K562 (cell line): ENCODE measurements around the gene ZNF154. TPM values are rescaled to one million over a fixed set of nuclear protein-coding genes. Genes with fewer than 3 reads are reported as not detected.

ENCODE experiments used
- ATAC-seq: fragments of 200-7000 bp; cut with Tn5 transposase; 3 replicates; pipeline ENCODE4 v1.9.1; 2020; ENCODE audit warnings: moderate library complexity
- BruUV-seq: library from RNA; stranded (reverse); fragments of 400-500 nt; replicated peaks from 2 replicates; lab custom pipeline; 2021; lab: Mats Ljungman, UMichigan
- CTCF ChIA-PET: fragments of 300-600 bp; formaldehyde crosslinking; extraction: SDS; loops from one replicate; lab custom pipeline; 2021; ENCODE audit warnings: low intra/inter-chr PET ratio; lab: Yijun Ruan, JAX
- POLR2A ChIA-PET: fragments of 300-600, 350-650 bp; sonication (Branson Sonifier 250); formaldehyde crosslinking; extraction: SDS; loops from one replicate; lab custom pipeline; 2021; ENCODE audit warnings: antibody characterized with exemption, inconsistent platforms; lab: Yijun Ruan, JAX
- DNase-seq, 4 experiments: peaks; one replicate each; pipeline versions ENCODE4 v3.0.0 to v3.0.0-alpha.2; 2011 to 2018; ENCODE audit warnings: low spot score in 3 of 4, mixed read lengths in 3 of 4; ENCODE audit errors: extremely low read depth in 1 of 4
- FAIRE-seq: peaks from 2 replicates; lab custom pipeline; 2011; peaks lifted over from hg19 to GRCh38; lab: Jason Lieb, UNC
- H2AFZ ChIP-seq: 2 replicates; pipeline ENCODE4 v1.6.0; 2011; ENCODE audit warnings: low read depth, low read length, control low read depth, inconsistent platforms
- H3K27ac ChIP-seq: fragments of 200-600 bp; 3 replicates; pipeline ENCODE4 v1.8.0; 2011; ENCODE audit warnings: low read depth, mild to moderate bottlenecking, control low read depth, inconsistent platforms, low read length, moderate library complexity, mixed read lengths; ENCODE audit errors: extremely low read depth
- H3K27me3 ChIP-seq, 2 experiments: fragments of 300-600 bp in 1 of 2; 2 replicates in 1 of 2; 3 replicates in 1 of 2; pipeline versions ENCODE4 v1.6.0 to v1.8.0; 2011; ENCODE audit warnings: inconsistent platforms in 2 of 2, low read length in 2 of 2, mild to moderate bottlenecking in 1 of 2, mixed read lengths in 1 of 2, moderate library complexity in 1 of 2; ENCODE audit not compliant: control insufficient read depth in 2 of 2, insufficient read depth in 2 of 2
- H3K36me3 ChIP-seq: fragments of 300-600 bp; 3 replicates; pipeline ENCODE4 v1.8.0; 2011; ENCODE audit warnings: mild to moderate bottlenecking, low read length, inconsistent platforms; ENCODE audit not compliant: control insufficient read depth, insufficient read depth
- H3K4me1 ChIP-seq, 2 experiments: fragments of 200-600 bp in 1 of 2; replicated peaks in 1 of 2; 2 replicates in 1 of 2; 3 replicates in 1 of 2; pipeline versions ENCODE4 v1.5.1 to v1.8.0; 2011; ENCODE audit warnings: inconsistent platforms in 2 of 2, low read length in 2 of 2, mild to moderate bottlenecking in 1 of 2, mixed read lengths in 1 of 2, moderate library complexity in 1 of 2; ENCODE audit not compliant: control insufficient read depth in 2 of 2, insufficient read depth in 2 of 2
- H3K4me2 ChIP-seq: 2 replicates; pipeline ENCODE4 v1.6.1; 2011; ENCODE audit warnings: low read length, control low read depth, inconsistent platforms, mixed read lengths; ENCODE audit not compliant: insufficient read depth
- H3K4me3 ChIP-seq: fragments of 200-600 bp; sonication (generic), shearing (Covaris generic); 2 replicates; pipeline ENCODE4 v1.5.1; 2016; ENCODE audit warnings: control low read depth, inconsistent platforms
- H3K79me2 ChIP-seq: fragments of 200-600 bp; 3 replicates; pipeline ENCODE4 v1.8.0; 2011; ENCODE audit warnings: low read length, inconsistent platforms; ENCODE audit not compliant: control insufficient read depth, insufficient read depth
- H3K9ac ChIP-seq, 2 experiments: 2 replicates each; pipeline versions ENCODE4 v1.6.0 to v1.6.1; 2011; ENCODE audit warnings: low read depth in 2 of 2, low read length in 2 of 2, control low read depth in 1 of 2, inconsistent platforms in 1 of 2, mild to moderate bottlenecking in 1 of 2, mixed read lengths in 1 of 2; ENCODE audit not compliant: insufficient read depth in 1 of 2
- H3K9me1 ChIP-seq: one replicate; pipeline ENCODE4 v1.6.0; 2011; ENCODE audit warnings: inconsistent platforms, mild to moderate bottlenecking, low read length, moderate library complexity; ENCODE audit not compliant: control insufficient read depth, insufficient read depth
- H3K9me3 ChIP-seq: replicated peaks from 2 replicates; pipeline ENCODE4 v1.5.1; 2011; ENCODE audit warnings: low read depth, low read length, inconsistent platforms; ENCODE audit not compliant: control insufficient read depth, insufficient read depth
- H4K20me1 ChIP-seq: replicated peaks from 2 replicates; pipeline ENCODE4 v1.6.1; 2011; ENCODE audit warnings: low read length, inconsistent platforms, mixed read lengths; ENCODE audit not compliant: control insufficient read depth, insufficient read depth
- ARID1B ChIP-seq: fragments of 450-650 bp; IDR thresholded peaks from 2 replicates; pipeline ENCODE4 v1.6.1; 2016; ENCODE audit warnings: antibody characterized with exemption, mild to moderate bottlenecking, inconsistent platforms
- ILF3 ChIP-seq: fragments of 450-650 bp; IDR thresholded peaks from 2 replicates; pipeline ENCODE4 v1.6.1; 2018; ENCODE audit warnings: antibody characterized with exemption, mild to moderate bottlenecking, moderate library complexity, borderline replicate concordance
- RFX7 ChIP-seq: fragments of 250-450 bp; sonication (Bioruptor Pico); IDR thresholded peaks from 2 replicates; pipeline ENCODE4 v1.5.1; 2021; ENCODE audit warnings: mild to moderate bottlenecking
- SIN3B ChIP-seq: fragments of 450-650 bp; IDR thresholded peaks from 2 replicates; pipeline ENCODE4 v1.6.1; 2017; ENCODE audit warnings: low read depth, mild to moderate bottlenecking, moderate library complexity
- TCF7L2 ChIP-seq: fragments of 150-350 bp; IDR thresholded peaks from 2 replicates; pipeline ENCODE4 v1.6.1; 2016; ENCODE audit warnings: low read depth, mild to moderate bottlenecking, low read length, moderate library complexity
- ZNF134 ChIP-seq: fragments of 250-450 bp; sonication (Bioruptor Pico); conservative IDR thresholded peaks from 2 replicates; pipeline ENCODE4 v1.4.0; 2020
- ZNF316 ChIP-seq: fragments of 450-650 bp; IDR thresholded peaks from 2 replicates; pipeline ENCODE4 v1.6.1; 2016
- ZNF507 ChIP-seq: conservative IDR thresholded peaks from 2 replicates; pipeline ENCODE4 v1.6.1; 2017; ENCODE audit warnings: missing genetic modification characterization, missing compliant biosample characterization
- WGBS: fragments of 100-300 bp; shearing (Covaris generic); methylation state at CpG from one replicate; pipeline ENCODE4 v1.1.6; 2016; ENCODE audit warnings: low coverage, mixed read lengths; ENCODE audit not compliant: insufficient coverage; ENCODE audit errors: missing lambda C conversion rate; 5-methylcytosine and 5-hydroxymethylcytosine counted together
- in situ Hi-C: fragments of 300-500 bp; cut with MboI; formaldehyde crosslinking; loops from 4 replicates; pipeline ENCODE4 v1.15.0; 2018; ENCODE audit warnings: inconsistent platforms, mixed read lengths
- intact Hi-C: fragments of 100-400 bp; cut with micrococcal nuclease; formaldehyde crosslinking; loops from 2 replicates; pipeline ENCODE4 v1.14.2; 2022
- polyA plus RNA-seq, 8 experiments: library from polyadenylated mRNA; depleted of rRNA in 4 of 8; stranded (reverse) in 5 of 8; unstranded in 3 of 8; fragments of >200 nt; fragmentation: Nextera tagmentation in 2 of 8; fragmentation: Illumina TruSeq in 1 of 8; extraction: Ambion mirVana in 2 of 8; extraction: Trizol in 1 of 8; gene quantifications; 2 replicates each; pipeline versions ENCODE4 v1.2.1 to v1.2.3, GENCODE V29; 2011 to 2014; ENCODE audit warnings: inconsistent platforms in 1 of 8, missing spikeins in 1 of 8
- total RNA-seq, 7 experiments: library from RNA; depleted of rRNA in 6 of 7; stranded (reverse); fragments of >200 nt in 6 of 7; fragmentation: Illumina TruSeq in 2 of 7; extraction: Trizol in 2 of 7; gene quantifications; 2 replicates each; pipeline versions ENCODE4 v1.2.1 to v1.2.3, GENCODE V29; 2011 to 2021; ENCODE audit warnings: low replicate concordance in 1 of 7
- TF ChIP-seq, protein P1 (sequence below): fragments of 250-450 bp; sonication (Bioruptor Pico); IDR thresholded peaks from 2 replicates; pipeline ENCODE4 v1.8.0; 2022; ENCODE audit warnings: moderate library complexity, mild to moderate bottlenecking, inconsistent platforms
- TF ChIP-seq, protein P2 (sequence below): fragments of 250-450 bp; sonication (Bioruptor Pico); IDR thresholded peaks from 2 replicates; pipeline ENCODE4 v1.4.0; 2020; ENCODE audit warnings: borderline replicate concordance

Gene ZNF154
- total and polyA plus RNA-seq, 9 of the 15 experiments (the other 6 are each of a cell fraction or from before 2014, with no cell fraction given) = 0.06 to 0.11 (median 0.07) TPM; not detected in 6

DNA sequence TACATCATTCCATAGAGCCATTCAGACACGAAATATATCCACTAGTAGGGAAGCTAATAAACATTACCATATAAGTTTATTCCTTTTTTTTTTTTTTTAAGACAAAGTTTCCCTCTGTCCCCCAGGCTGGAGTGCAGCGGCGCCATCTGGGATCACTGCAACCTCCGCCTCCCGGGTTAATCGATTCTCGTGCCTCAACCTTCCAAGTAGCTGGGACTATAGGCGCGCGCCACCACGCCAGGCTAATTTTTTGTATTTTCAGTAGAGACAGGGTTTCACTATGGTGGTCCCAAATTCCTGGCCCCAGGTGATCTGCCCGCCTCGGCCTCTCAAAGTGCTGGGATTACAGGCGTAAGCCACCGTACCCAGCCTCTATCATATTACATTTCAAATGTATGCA lies 612 bp upstream of the ZNF154 start:
- TF ChIP-seq ILF3 = no peak
- no peak for TF ChIP-seq ZNF134
- TF ChIP-seq, protein P1, sequence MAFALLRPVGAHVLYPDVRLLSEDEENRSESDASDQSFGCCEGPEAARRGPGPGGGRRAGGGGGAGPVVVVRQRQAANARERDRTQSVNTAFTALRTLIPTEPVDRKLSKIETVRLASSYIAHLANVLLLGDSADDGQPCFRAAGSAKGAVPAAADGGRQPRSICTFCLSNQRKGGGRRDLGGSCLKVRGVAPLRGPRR (CRISPR knock-in tag) = no peak
- no peak for TF ChIP-seq SIN3B
- TF ChIP-seq, protein P2, sequence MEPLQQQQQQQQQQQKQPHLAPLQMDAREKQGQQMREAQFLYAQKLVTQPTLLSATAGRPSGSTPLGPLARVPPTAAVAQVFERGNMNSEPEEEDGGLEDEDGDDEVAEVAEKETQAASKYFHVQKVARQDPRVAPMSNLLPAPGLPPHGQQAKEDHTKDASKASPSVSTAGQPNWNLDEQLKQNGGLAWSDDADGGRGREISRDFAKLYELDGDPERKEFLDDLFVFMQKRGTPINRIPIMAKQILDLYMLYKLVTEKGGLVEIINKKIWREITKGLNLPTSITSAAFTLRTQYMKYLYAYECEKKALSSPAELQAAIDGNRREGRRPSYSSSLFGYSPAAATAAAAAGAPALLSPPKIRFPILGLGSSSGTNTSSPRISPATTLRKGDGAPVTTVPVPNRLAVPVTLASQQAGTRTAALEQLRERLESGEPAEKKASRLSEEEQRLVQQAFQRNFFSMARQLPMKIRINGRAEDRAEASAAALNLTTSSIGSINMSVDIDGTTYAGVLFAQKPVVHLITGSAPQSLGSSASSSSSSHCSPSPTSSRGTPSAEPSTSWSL (CRISPR knock-in tag) = no peak
- no peak for TF ChIP-seq TCF7L2
- no peak for TF ChIP-seq ZNF507 (tag)
- TF ChIP-seq ARID1B = no peak
- TF ChIP-seq ZNF316 = no peak
- no peak for TF ChIP-seq RFX7
- TF ChIP-seq, all 486 proteins: peak for 0
- Histone ChIP-seq H3K27ac (no peak overlapping the region), H3K4me1 (peaks cover 0 to 6% of the 10 kb centered on the region in 2 experiments; a peak in 3 of 5 replicates), H3K9ac (no peak overlapping the region), H3K36me3 (no peaks in the 10 kb centered on the region), H3K27me3 (no peaks in the 10 kb centered on the region), H3K79me2 (no peaks in the 10 kb centered on the region), H3K9me3 (no peaks in the 10 kb centered on the region; the same call in 1 of the 2 replicates), H4K20me1 (no peaks in the 10 kb centered on the region), H3K4me3 (no peak overlapping the region), H3K9me1 (no peaks in the 10 kb centered on the region), H2AFZ (no peak overlapping the region), H3K4me2 (no peak overlapping the region)
- CTCF ChIA-PET = no interaction called here
- in situ Hi-C loops (no loop called here), intact Hi-C loops (no loop called here)
- ATAC-seq (no peak), FAIRE-seq (no peak), DNase-seq (no peak)
- POLR2A ChIA-PET = interaction anchor here (0.8 kb wide), 1 partner anchor 18 kb away, joined by 3 read pairs; the partner anchor contains the start of gene ZNF671
- no TSS peak for BruUV-seq
- 53% methylated on average over 15 of the region's 15 CpGs for WGBS
